Activated naive CD8-positive, alpha-beta T cell treated with anti-CD3 and anti-CD28 coated beads, Interleukin-2, amount 50 U/mL, for 16 hours (primary cell): ENCODE data around the gene SLC16A13.
A peak's percentile ranks its signal among the peaks of the same experiment; 100 is the strongest.
"Not testable (repeated sequence)": the region's sequence is repeated elsewhere in the genome, so short reads cannot be mapped to it uniquely, and the experiment has no call there.

Experiments
- DNase-seq: peaks from one replicate; pipeline ENCODE4 v3.0.0-alpha.2; 2020; ENCODE audit warnings: low read depth, low spot score

Gene SLC16A13

DNA sequence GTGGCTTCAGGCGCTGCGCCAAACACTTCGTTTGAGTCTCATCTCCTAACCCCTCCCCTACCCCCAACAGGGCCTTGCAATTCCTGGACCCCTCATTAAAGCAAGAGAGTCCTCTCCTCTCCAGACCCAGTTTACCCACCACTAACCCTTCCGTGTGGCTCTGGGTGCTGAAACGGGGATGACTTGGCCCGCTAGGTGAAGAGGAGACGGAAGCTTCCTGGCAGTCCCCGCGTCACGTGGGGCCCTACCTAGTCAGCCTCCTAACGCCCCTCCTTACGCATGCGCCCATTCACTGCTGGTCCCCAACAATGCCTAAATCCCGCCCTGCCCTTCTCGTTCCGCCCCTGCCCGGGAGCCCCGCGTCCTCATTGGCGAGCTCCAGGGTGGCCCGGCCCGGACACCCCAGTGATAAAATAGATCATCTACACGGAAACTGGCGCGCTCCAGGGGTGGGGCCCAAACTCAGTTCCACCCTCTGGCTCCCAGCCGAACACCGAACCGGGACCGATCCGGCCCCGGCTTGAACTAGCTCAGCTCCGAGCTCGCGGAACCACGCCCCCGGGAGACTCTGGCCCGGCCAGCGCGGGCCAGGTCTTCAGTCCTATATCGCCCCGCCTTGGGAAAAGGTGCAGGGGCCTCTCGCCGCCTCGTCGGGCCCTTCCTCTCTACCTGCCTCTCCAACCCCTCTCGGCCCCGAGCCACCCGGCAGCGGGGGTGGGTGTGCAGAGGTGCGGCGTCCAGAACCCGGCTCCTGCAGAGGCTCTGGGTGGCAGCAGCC is at the start of gene SLC16A13:
Gene SLC16A13, plus strand, starts transcription at position 425 of the 778 bp plus-strand sequence. CDS start 368 bp downstream, outside the sequence.
- peak; percentile 96 for DNase-seq

GRCh38 chr17:6986676-6987075 is 49.1 kb upstream of the SLC16A13 start:
- no peak for DNase-seq

- no peak for DNase-seq
Observed at GRCh38 chr17:6989779-6990178, 46.0 kb upstream of the SLC16A13 start.

DNA sequence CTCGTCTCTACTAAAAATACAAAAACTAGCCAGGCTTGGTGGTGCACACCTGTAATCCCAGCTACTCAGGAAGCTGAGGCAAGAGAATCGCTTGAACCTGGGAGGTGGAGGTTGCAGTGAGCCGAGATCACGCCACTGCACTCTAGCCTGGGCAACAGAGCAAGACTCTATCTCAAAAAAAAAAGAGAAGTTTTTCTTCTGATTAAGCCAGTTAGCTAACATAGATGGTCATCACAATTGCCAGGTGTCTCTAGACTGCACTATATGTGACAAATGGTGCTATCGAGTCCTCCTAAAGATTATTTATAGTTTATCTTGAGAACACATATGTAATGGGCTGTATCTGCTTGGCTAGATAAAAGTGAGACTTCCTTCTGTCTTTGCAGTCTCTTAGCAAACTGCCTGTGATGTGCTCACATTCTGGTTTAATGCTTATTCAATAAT is 42.2 kb upstream of the SLC16A13 start:
- not testable (repeated sequence) for DNase-seq

GRCh38 chr17:6994118-6994598 is 41.7 kb upstream of the SLC16A13 start:
- no peak for DNase-seq

GRCh38 chr17:6994666-6995256 is 41.1 kb upstream of the SLC16A13 start:
- DNase-seq: no peak

DNA sequence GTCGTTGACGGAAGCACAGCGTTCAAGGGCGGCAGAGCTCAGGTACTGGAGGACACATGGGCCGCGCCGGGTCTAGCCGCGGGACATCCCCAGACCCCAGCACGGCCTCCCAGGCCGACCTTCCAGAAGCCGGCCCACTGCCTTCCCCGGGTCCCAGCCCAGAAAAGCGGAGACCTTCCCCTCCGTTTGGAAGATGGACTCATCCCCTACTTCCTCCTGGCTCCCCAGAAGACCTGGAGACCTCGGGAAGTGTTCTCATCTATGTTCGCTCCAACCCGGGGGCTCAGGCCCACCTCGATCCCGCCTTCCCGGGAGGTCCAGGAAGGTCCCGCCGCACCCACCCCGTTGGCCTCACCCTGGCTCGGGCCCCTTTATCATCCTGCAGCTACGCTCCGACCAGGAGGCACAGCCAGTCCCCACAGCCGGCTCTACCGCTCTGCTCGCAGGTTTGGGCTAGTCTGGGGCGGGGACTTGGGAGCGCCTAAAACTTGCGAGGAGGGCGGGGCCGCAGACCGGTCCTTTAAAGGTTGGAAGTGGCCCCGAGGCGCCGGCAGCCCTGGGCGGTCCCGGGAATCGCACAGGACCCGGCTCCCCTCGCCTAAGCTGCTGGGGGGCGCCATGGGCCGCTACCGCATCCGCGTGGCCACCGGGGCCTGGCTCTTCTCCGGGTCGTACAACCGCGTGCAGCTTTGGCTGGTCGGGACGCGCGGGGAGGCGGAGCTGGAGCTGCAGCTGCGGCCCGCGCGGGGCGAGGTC is 40.1 kb upstream of the SLC16A13 start, which contains the start of gene ALOX12:
Gene ALOX12, plus strand, starts transcription at position 550 of the 756 bp plus-strand sequence. Its CDS starts 69 bp downstream, at position 619.
- DNase-seq: no peak

DNA sequence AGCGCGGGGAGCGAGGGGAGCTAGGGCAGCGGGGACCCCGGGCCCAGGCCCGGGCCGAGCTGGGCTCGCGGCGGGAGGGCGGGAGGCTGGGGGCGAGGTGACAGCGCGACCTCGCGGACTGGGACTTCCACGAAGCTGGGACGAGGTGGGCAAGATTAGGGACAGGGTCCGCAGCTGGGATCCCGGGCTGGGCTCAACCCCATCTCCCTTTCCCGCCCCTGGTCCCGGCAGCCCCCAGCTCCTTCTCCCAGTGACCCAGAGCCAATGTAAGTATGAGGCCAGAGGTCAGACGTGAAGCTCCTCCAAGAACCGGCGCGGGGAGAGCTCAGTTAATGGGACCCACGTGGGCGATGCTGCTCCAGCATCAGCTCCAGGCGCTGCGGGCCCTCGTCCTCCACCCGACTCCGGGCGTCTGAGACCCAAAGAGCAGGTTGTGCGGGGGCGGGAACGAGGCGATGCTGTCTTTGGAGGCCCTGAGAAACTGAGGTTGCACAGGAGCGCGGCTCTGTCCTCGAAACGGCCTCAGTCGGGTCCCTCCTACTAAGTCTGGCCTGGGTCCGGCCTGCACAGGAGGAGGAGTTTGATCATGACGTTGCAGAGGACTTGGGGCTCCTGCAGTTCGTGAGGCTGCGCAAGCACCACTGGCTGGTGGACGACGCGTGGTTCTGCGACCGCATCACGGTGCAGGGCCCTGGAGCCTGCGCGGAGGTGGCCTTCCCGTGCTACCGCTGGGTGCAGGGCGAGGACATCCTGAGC is 39.4 kb upstream of the SLC16A13 start:
- no peak for DNase-seq

DNA sequence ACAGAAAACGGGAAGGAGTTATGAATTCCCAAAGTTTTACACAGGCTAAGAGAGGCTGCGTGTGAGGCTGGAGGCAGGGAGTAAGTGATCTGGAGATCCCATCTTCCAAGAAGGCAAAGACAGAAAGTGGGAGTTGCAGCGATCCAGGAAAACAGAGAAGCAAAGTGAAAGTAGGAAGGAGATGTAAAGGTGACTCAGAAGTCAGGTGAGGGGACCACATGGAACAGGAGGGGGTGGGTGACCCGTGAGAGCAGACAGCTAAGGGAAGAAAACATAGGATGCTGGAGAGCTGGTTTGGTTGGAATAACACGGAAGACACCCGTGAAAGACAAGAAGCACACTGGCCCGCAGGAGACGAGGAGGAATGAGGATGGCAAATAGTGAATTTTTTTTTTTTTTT is 38.6 kb upstream of the SLC16A13 start:
- DNase-seq: no peak

GRCh38 chr17:6998855-6999508 is 36.8 kb upstream of the SLC16A13 start:
- no peak for DNase-seq

- no peak for DNase-seq
Observed at GRCh38 chr17:7001318-7001961, 34.4 kb upstream of the SLC16A13 start.

- DNase-seq: no peak
Observed at GRCh38 chr17:7002288-7003047, 33.3 kb upstream of the SLC16A13 start.

- no peak for DNase-seq
Observed at GRCh38 chr17:7003745-7004144, 32.1 kb upstream of the SLC16A13 start.

DNA sequence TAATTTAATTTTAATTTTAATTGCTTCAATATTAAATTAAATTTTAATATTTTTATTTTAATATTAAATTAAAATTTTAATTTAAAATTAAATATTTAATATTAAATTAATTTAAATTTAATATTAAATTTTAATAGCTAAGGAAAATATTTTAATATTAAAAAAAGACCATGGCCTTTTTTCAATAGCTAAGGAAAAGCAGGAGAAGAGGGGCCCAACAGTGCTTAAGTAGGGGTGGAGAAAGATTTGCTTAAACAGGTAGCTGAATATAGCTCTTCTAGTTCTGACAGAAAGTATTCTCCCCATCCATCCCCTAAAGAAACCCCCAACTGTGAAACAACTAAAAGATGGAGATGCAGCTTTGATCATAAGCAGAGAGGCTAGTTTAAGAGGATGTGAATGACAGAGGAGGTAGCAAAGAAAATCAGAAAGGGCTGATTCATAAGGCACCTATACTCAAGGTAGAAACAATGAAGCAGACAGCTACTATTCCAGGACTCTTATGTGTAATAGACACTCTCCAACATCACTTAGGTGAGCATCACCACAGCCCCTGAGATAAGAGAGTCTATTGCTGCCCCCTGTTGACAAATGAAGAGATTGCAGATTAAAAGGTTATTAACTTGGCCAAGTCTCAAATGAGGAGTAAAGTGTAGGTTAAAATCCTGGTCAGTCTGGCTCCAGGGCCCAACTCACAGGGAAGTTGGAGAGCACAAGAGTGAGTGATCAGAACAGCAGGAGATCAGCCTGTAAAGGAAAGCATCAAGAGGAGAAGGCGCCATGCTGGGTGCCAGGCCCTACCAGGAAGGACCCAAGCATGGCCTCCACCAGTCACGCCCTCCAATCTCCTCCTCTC is 31.2 kb upstream of the SLC16A13 start:
- no peak for DNase-seq

DNA sequence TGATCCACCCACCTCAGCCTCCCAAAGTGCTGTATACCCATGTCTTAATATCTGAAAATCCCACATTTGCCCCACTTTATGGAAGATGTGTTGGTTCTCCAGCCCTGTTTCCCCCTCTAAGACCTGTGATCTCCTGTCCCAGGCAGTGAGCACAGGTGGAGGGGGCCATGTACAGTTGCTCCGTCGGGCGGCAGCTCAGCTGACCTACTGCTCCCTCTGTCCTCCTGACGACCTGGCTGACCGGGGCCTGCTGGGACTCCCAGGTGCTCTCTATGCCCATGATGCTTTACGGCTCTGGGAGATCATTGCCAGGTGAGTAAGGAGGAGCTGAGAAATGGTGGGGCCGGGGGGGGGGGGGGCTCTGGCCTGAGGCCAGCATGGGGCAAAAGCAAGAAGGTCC is 30.1 kb upstream of the SLC16A13 start:
- DNase-seq: no peak

DNA sequence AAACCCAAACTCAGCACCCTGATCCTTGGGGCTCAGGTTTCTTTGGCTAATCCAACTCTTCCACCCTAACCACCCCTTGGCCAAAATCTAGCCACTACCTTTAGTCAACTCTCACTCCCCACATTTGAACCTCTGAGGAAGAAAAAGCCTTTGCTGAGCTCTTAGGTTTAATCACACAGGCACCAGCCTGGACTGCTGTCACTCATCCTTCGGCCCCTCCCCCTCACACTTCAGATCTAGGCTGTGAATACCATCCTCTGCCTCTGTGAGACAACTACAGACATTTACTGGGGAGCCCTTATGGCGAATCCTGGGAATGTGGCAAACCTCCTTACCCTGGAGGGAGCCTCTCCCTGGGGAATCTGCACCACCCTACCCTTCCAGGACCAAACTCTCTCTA is 28.7 kb upstream of the SLC16A13 start:
- DNase-seq: no peak

GRCh38 chr17:7010523-7010922 is 25.3 kb upstream of the SLC16A13 start:
- no peak for DNase-seq

DNA sequence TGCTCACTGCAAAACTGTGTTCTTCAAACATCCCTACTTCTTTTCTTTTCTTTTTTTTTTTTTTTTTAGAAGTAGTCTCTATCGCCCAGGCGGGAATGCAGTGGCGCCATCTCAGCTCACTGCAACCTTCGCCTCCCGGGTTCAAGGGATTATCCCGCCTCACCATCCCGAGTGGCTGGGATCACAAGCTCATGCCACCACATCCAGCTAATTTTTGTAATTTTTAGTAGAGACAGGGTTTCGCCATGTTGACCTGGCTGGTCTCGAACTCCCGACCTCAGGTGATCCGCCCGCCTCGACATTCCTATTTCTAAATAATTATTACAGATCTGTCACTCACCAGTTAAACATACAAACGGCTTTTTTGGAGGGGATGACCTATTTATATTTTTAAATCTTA is 24.4 kb upstream of the SLC16A13 start:
- DNase-seq: no peak

- no peak for DNase-seq
Observed at GRCh38 chr17:7011942-7012254, 23.9 kb upstream of the SLC16A13 start.
